Activated naive CD8-positive, alpha-beta T cell treated with anti-CD3 and anti-CD28 coated beads for 36 hours (primary cell): ENCODE data around the gene UBE2E2. TPM values are rescaled to one million over a fixed set of nuclear protein-coding genes. Genes with fewer than 3 reads are reported as not detected.

Source experiments
- DNase-seq: peaks from one replicate; pipeline ENCODE4 v3.0.0; 2021
- H3K27ac Mint-ChIP-seq: one replicate; pipeline ENCODE4 v1.8.0; 2022; ENCODE audit warnings: mild to moderate bottlenecking, moderate library complexity, mixed read lengths
- H3K27me3 Mint-ChIP-seq: one replicate; pipeline ENCODE4 v1.8.0; 2022; ENCODE audit warnings: mild to moderate bottlenecking, mixed read lengths
- H3K36me3 Mint-ChIP-seq: one replicate; pipeline ENCODE4 v1.8.0; 2021; ENCODE audit warnings: mild to moderate bottlenecking, mixed read lengths
- H3K4me1 Mint-ChIP-seq: one replicate; pipeline ENCODE4 v1.8.0; 2021; ENCODE audit warnings: mixed read lengths
- H3K4me3 Mint-ChIP-seq: one replicate; pipeline ENCODE4 v1.8.0; 2022; ENCODE audit warnings: mild to moderate bottlenecking, moderate library complexity, mixed read lengths
- H3K9me3 Mint-ChIP-seq: one replicate; pipeline ENCODE4 v1.8.0; 2022; ENCODE audit warnings: mixed read lengths
- total RNA-seq, 2 experiments: library from RNA; stranded (reverse); gene quantifications; one replicate each; pipeline ENCODE4 v1.2.3, GENCODE V29; 2021

Gene UBE2E2
- total RNA-seq, 2 experiments from 2014 or later: 13.2 to 18.1 TPM

- H3K27ac Mint-ChIP-seq: no peak overlapping the region
Observed at GRCh38 chr3:23425410-23425809, 222.3 kb downstream of the UBE2E2 start.

GRCh38 chr3:23430781-23431398 is 227.8 kb downstream of the UBE2E2 start:
- Mint-ChIP-seq H3K4me1 (peaks cover 15% of the 10 kb centered on the region), H3K27ac (no peak overlapping the region), H3K9me3 (peaks cover 3% of the 10 kb centered on the region), H3K27me3 (no peaks in the 10 kb centered on the region), H3K4me3 (no peak overlapping the region), H3K36me3 (peaks cover 5% of the 10 kb centered on the region)
- DNase-seq: no peak

More at GRCh38 chr3:23425410-23425809, 222.3 kb downstream of the UBE2E2 start:
- no peak for DNase-seq
- peaks cover 14% of the 10 kb centered on the region for H3K36me3 Mint-ChIP-seq
- H3K9me3 Mint-ChIP-seq: peaks cover 4% of the 10 kb centered on the region
- peaks cover 7% of the 10 kb centered on the region for H3K4me1 Mint-ChIP-seq
- H3K4me3 Mint-ChIP-seq: no peak overlapping the region
- H3K27me3 Mint-ChIP-seq: no peaks in the 10 kb centered on the region

- Mint-ChIP-seq H3K9me3 (peaks cover 3% of the 10 kb centered on the region), H3K27me3 (no peaks in the 10 kb centered on the region), H3K4me3 (no peak overlapping the region), H3K36me3 (peaks cover 2% of the 10 kb centered on the region), H3K27ac (no peak overlapping the region), H3K4me1 (peaks cover 15% of the 10 kb centered on the region)
- no peak for DNase-seq
Observed at GRCh38 chr3:23431764-23432163, 228.6 kb downstream of the UBE2E2 start.

GRCh38 chr3:23435318-23435717 is 232.2 kb downstream of the UBE2E2 start:
- H3K27me3 Mint-ChIP-seq: no peaks in the 10 kb centered on the region
- H3K27ac Mint-ChIP-seq: no peak overlapping the region
- peaks cover 2% of the 10 kb centered on the region for H3K9me3 Mint-ChIP-seq
- DNase-seq: no peak
- peaks cover 39% of the 10 kb centered on the region for H3K4me1 Mint-ChIP-seq
- H3K4me3 Mint-ChIP-seq: no peak overlapping the region
- peaks cover 2% of the 10 kb centered on the region for H3K36me3 Mint-ChIP-seq

GRCh38 chr3:23435904-23436303 is 232.8 kb downstream of the UBE2E2 start:
- Mint-ChIP-seq H3K27ac (no peak overlapping the region), H3K27me3 (no peaks in the 10 kb centered on the region), H3K9me3 (peaks cover 2% of the 10 kb centered on the region), H3K4me1 (peaks cover 41% of the 10 kb centered on the region), H3K4me3 (no peak overlapping the region), H3K36me3 (peaks cover 2% of the 10 kb centered on the region)
- DNase-seq: no peak

GRCh38 chr3:23437484-23438145 is 234.5 kb downstream of the UBE2E2 start:
- no peaks in the 10 kb centered on the region for H3K27me3 Mint-ChIP-seq
- peaks cover 46% of the 10 kb centered on the region for H3K4me1 Mint-ChIP-seq
- H3K27ac Mint-ChIP-seq: no peak overlapping the region
- no peak overlapping the region for H3K4me3 Mint-ChIP-seq
- peaks cover 2% of the 10 kb centered on the region for H3K9me3 Mint-ChIP-seq
- H3K36me3 Mint-ChIP-seq: peaks cover 2% of the 10 kb centered on the region
- DNase-seq: no peak

- H3K4me3 Mint-ChIP-seq: no peak overlapping the region
- DNase-seq: no peak
- H3K36me3 Mint-ChIP-seq: peaks cover 2% of the 10 kb centered on the region
- H3K27me3 Mint-ChIP-seq: no peaks in the 10 kb centered on the region
- no peak overlapping the region for H3K27ac Mint-ChIP-seq
- peaks cover 2% of the 10 kb centered on the region for H3K9me3 Mint-ChIP-seq
- H3K4me1 Mint-ChIP-seq: peaks cover 53% of the 10 kb centered on the region
Observed at GRCh38 chr3:23438657-23439056, 235.5 kb downstream of the UBE2E2 start.

- Mint-ChIP-seq H3K9me3 (peaks cover 2% of the 10 kb centered on the region), H3K4me1 (peaks cover 55% of the 10 kb centered on the region), H3K36me3 (peaks cover 2% of the 10 kb centered on the region), H3K27ac (no peak overlapping the region), H3K4me3 (no peak overlapping the region), H3K27me3 (no peaks in the 10 kb centered on the region)
- no peak for DNase-seq
Observed at GRCh38 chr3:23439080-23439479, 236.0 kb downstream of the UBE2E2 start.

- H3K4me1 Mint-ChIP-seq: peaks cover 49% of the 10 kb centered on the region
- peaks cover 2% of the 10 kb centered on the region for H3K36me3 Mint-ChIP-seq
- H3K9me3 Mint-ChIP-seq: no peaks in the 10 kb centered on the region
- no peaks in the 10 kb centered on the region for H3K27me3 Mint-ChIP-seq
- peak overlapping the region; percentile 69 for H3K27ac Mint-ChIP-seq
- H3K4me3 Mint-ChIP-seq: peak overlapping the region; percentile 58
- DNase-seq: no peak
Observed at GRCh38 chr3:23440416-23441294, 237.5 kb downstream of the UBE2E2 start.

- Mint-ChIP-seq H3K27me3 (no peaks in the 10 kb centered on the region), H3K4me3 (peak overlapping the region; percentile 1), H3K9me3 (no peaks in the 10 kb centered on the region), H3K27ac (peak overlapping the region; percentile 44), H3K4me1 (peaks cover 45% of the 10 kb centered on the region), H3K36me3 (no peaks in the 10 kb centered on the region)
- DNase-seq: no peak
Observed at GRCh38 chr3:23442598-23443383, 239.7 kb downstream of the UBE2E2 start.

- Mint-ChIP-seq H3K27me3 (no peaks in the 10 kb centered on the region), H3K9me3 (no peaks in the 10 kb centered on the region), H3K27ac (no peak overlapping the region), H3K4me3 (no peak overlapping the region), H3K4me1 (peaks cover 34% of the 10 kb centered on the region), H3K36me3 (no peaks in the 10 kb centered on the region)
- DNase-seq: no peak
Observed at GRCh38 chr3:23444386-23444785, 241.3 kb downstream of the UBE2E2 start.

- H3K4me3 Mint-ChIP-seq: no peak overlapping the region
- H3K9me3 Mint-ChIP-seq: no peaks in the 10 kb centered on the region
- no peaks in the 10 kb centered on the region for H3K36me3 Mint-ChIP-seq
- H3K27me3 Mint-ChIP-seq: no peaks in the 10 kb centered on the region
- no peak for DNase-seq
- H3K27ac Mint-ChIP-seq: no peak overlapping the region
- H3K4me1 Mint-ChIP-seq: peaks cover 20% of the 10 kb centered on the region
Observed at GRCh38 chr3:23446301-23446700, 243.2 kb downstream of the UBE2E2 start.

GRCh38 chr3:23448998-23449537 is 245.9 kb downstream of the UBE2E2 start:
- Mint-ChIP-seq H3K27ac (no peak overlapping the region), H3K4me1 (peaks cover 6% of the 10 kb centered on the region), H3K36me3 (no peaks in the 10 kb centered on the region), H3K27me3 (no peaks in the 10 kb centered on the region), H3K4me3 (no peak overlapping the region), H3K9me3 (no peaks in the 10 kb centered on the region)
- DNase-seq: no peak

- H3K4me3 Mint-ChIP-seq: no peak overlapping the region
- no peak for DNase-seq
- peaks cover 5% of the 10 kb centered on the region for H3K4me1 Mint-ChIP-seq
- no peaks in the 10 kb centered on the region for H3K27me3 Mint-ChIP-seq
- H3K9me3 Mint-ChIP-seq: no peaks in the 10 kb centered on the region
- peaks cover 3% of the 10 kb centered on the region for H3K36me3 Mint-ChIP-seq
- H3K27ac Mint-ChIP-seq: no peak overlapping the region
Observed at GRCh38 chr3:23450051-23450450, 246.9 kb downstream of the UBE2E2 start.
